Endodermal cell (in vitro differentiated cells): Measurements from ENCODE around the gene TPCN2. TPM values are rescaled to one million over a fixed set of nuclear protein-coding genes. Genes with fewer than 3 reads are reported as not detected.

Source experiments
- DNase-seq: peaks from one replicate; pipeline ENCODE4 v3.0.0-alpha.2; 2017
- H3K27ac ChIP-seq: 2 replicates; pipeline ENCODE4 v1.5.1; 2013; ENCODE audit warnings: mild to moderate bottlenecking, low read depth, low read length, moderate library complexity
- H3K27me3 ChIP-seq: 2 replicates; pipeline ENCODE4 v1.6.1; 2013; ENCODE audit warnings: mild to moderate bottlenecking, low read length, moderate library complexity; ENCODE audit not compliant: insufficient read depth, control insufficient read depth, poor library complexity, severe bottlenecking
- H3K36me3 ChIP-seq: 2 replicates; pipeline ENCODE4 v1.7.0; 2013; ENCODE audit warnings: mild to moderate bottlenecking, low read length, moderate library complexity; ENCODE audit not compliant: control insufficient read depth, insufficient read depth
- H3K4me1 ChIP-seq: one replicate; pipeline ENCODE4 v1.7.0; 2013; ENCODE audit warnings: low read length; ENCODE audit not compliant: control insufficient read depth, insufficient read depth
- H3K4me3 ChIP-seq: 2 replicates; pipeline ENCODE4 v1.5.1; 2013; ENCODE audit warnings: mild to moderate bottlenecking, low read length, moderate library complexity
- H3K9ac ChIP-seq: 2 replicates; pipeline ENCODE4 v1.6.1; 2013; ENCODE audit warnings: mild to moderate bottlenecking, low read length, moderate library complexity; ENCODE audit not compliant: poor library complexity, severe bottlenecking; ENCODE audit errors: extremely low read depth
- H3K9me3 ChIP-seq: 2 replicates; pipeline ENCODE4 v1.6.1; 2013; ENCODE audit warnings: mild to moderate bottlenecking, low read length, moderate library complexity; ENCODE audit not compliant: control insufficient read depth
- H3K27ac Mint-ChIP-seq: 2 replicates; pipeline ENCODE4 v1.8.0; 2020; ENCODE audit warnings: mixed read lengths
- H3K27me3 Mint-ChIP-seq: 2 replicates; pipeline ENCODE4 v1.8.0; 2021; ENCODE audit warnings: mild to moderate bottlenecking, mixed read lengths; ENCODE audit not compliant: insufficient read depth
- H3K36me3 Mint-ChIP-seq: 2 replicates; pipeline ENCODE4 v1.8.0; 2020; ENCODE audit warnings: low read depth, mixed read lengths
- H3K4me1 Mint-ChIP-seq: 2 replicates; pipeline ENCODE4 v1.8.0; 2020; ENCODE audit warnings: mixed read lengths
- H3K4me3 Mint-ChIP-seq: 2 replicates; pipeline ENCODE4 v1.8.0; 2020; ENCODE audit warnings: mild to moderate bottlenecking, moderate library complexity, mixed read lengths
- H3K9me3 Mint-ChIP-seq: 2 replicates; pipeline ENCODE4 v1.8.0; 2020; ENCODE audit warnings: mild to moderate bottlenecking, mixed read lengths
- CTCF ChIP-seq: fragments of 200-600 bp; sonication (generic); conservative IDR thresholded peaks from 2 replicates; pipeline ENCODE4 v1.5.0; 2021; ENCODE audit warnings: antibody characterized with exemption, mild to moderate bottlenecking
- WGBS, 2 experiments: methylation state at CpG; one replicate each; pipeline versions ENCODE4 v1.1.5 to v1.1.7; 2013; ENCODE audit warnings: missing lambda C conversion rate in 2 of 2, mixed read lengths in 1 of 2; ENCODE audit not compliant: insufficient coverage in 1 of 2, insufficient read length in 1 of 2; 5-methylcytosine and 5-hydroxymethylcytosine counted together
- total RNA-seq, 2 donors: library from RNA; stranded (reverse); fragmentation: NEBNext Ultra II Directional in 1 of 2; extraction: Animal tissue kit (Norgen Biotek cat#: 25700) in 1 of 2; gene quantifications; 2 replicates in 1 of 2; 3 replicates in 1 of 2; pipeline ENCODE4 v1.2.1, GENCODE V29; 2021

TPCN2 gene
- total RNA-seq, 2 donors from 2014 or later = 20.7 to 27.9 TPM

GRCh38 chr11:69106031-69106811, 57.5 kb downstream of the TPCN2 start:
- no peak for TF ChIP-seq CTCF
- Histone ChIP-seq H3K9ac (no peak overlapping the region), H3K27ac (no peak overlapping the region), H3K36me3 (no peaks in the 10 kb centered on the region), H3K4me1 (no peaks in the 10 kb centered on the region), H3K27me3 (no peaks in the 10 kb centered on the region), H3K4me3 (no peak overlapping the region), H3K9me3 (no peaks in the 10 kb centered on the region)
- Mint-ChIP-seq H3K4me1 (no peaks in the 10 kb centered on the region), H3K4me3 (no peak overlapping the region), H3K9me3 (peaks cover 11% of the 10 kb centered on the region), H3K27me3 (peaks cover 2% of the 10 kb centered on the region), H3K36me3 (peaks cover 2% of the 10 kb centered on the region), H3K27ac (no peak overlapping the region)
- no peak for DNase-seq
- 89 to 93% methylated on average over 13 to 23 of the region's 23 CpGs for WGBS, 2 experiments

GRCh38 chr11:69107413-69107812, 58.7 kb downstream of the TPCN2 start:
- no peaks in the 10 kb centered on the region for H3K4me1 Mint-ChIP-seq
- no peak overlapping the region for H3K9ac ChIP-seq
- DNase-seq = no peak
- no peak overlapping the region for H3K27ac Mint-ChIP-seq
- no peaks in the 10 kb centered on the region for H3K9me3 ChIP-seq
- no peaks in the 10 kb centered on the region for H3K27me3 ChIP-seq
- no peaks in the 10 kb centered on the region for H3K4me1 ChIP-seq
- peaks cover 2% of the 10 kb centered on the region for H3K27me3 Mint-ChIP-seq
- peaks cover 2% of the 10 kb centered on the region for H3K36me3 Mint-ChIP-seq
- peaks cover 11% of the 10 kb centered on the region for H3K9me3 Mint-ChIP-seq
- no peak overlapping the region for H3K27ac ChIP-seq
- H3K4me3 Mint-ChIP-seq = no peak overlapping the region
- TF ChIP-seq CTCF = no peak
- H3K4me3 ChIP-seq = no peak overlapping the region
- H3K36me3 ChIP-seq = no peaks in the 10 kb centered on the region

- Histone ChIP-seq H3K27me3 (no peaks in the 10 kb centered on the region), H3K9me3 (no peaks in the 10 kb centered on the region), H3K27ac (no peak overlapping the region), H3K36me3 (no peaks in the 10 kb centered on the region), H3K9ac (no peak overlapping the region), H3K4me3 (no peak overlapping the region), H3K4me1 (no peaks in the 10 kb centered on the region)
- H3K4me1 Mint-ChIP-seq = no peaks in the 10 kb centered on the region
- H3K27me3 Mint-ChIP-seq = peaks cover 2% of the 10 kb centered on the region
- no peak overlapping the region for H3K27ac Mint-ChIP-seq
- H3K9me3 Mint-ChIP-seq = peaks cover 11% of the 10 kb centered on the region
- H3K36me3 Mint-ChIP-seq = peaks cover 2% of the 10 kb centered on the region
- TF ChIP-seq CTCF = no peak
- 92% methylated on average over 5 to 7 of the region's 7 CpGs for WGBS, 2 experiments
- no peak for DNase-seq
- no peak overlapping the region for H3K4me3 Mint-ChIP-seq
Observed at GRCh38 chr11:69108030-69108429, 59.3 kb downstream of the TPCN2 start.
